ENCODE data around the gene NTN4.

- no peak for TF ChIP-seq CTCF (conservative IDR thresholded peaks at IDR 0.05)
- no peak for TF ChIP-seq ZFX (IDR thresholded peaks at IDR 0.05)
These were observed 46.9 kb upstream of the NTN4 start for GRCh38 chr12:95837240-95838038.
